ENCODE measurements around the gene BBX. TPM values are rescaled to one million over a fixed set of nuclear protein-coding genes. Genes with fewer than 3 reads are reported as not detected.
"Not testable (repeated sequence)": the region's sequence is repeated elsewhere in the genome, so short reads cannot be mapped to it uniquely, and the experiment has no call there.

BBX gene
- total RNA-seq, 1 experiment from 2014 or later, result 13.8 TPM

- no peaks in the 10 kb centered on the region for H3K27me3 ChIP-seq
- peaks cover 1% of the 10 kb centered on the region for H3K36me3 ChIP-seq
- no peak for DNase-seq
- no peaks in the 10 kb centered on the region for H3K9me3 ChIP-seq
- no peak overlapping the region for H3K4me3 ChIP-seq
These were observed 287.7 kb downstream of the BBX start for GRCh38 chr3:107810171-107811071.

- Histone ChIP-seq H3K4me3 (no peak overlapping the region), H3K36me3 (no peaks in the 10 kb centered on the region), H3K27me3 (no peaks in the 10 kb centered on the region), H3K9me3 (no peaks in the 10 kb centered on the region)
- no peak for DNase-seq
These were observed 290.3 kb downstream of the BBX start for GRCh38 chr3:107813026-107813425.

GRCh38 chr3:107816107-107816506 is 293.3 kb downstream of the BBX start:
- Histone ChIP-seq H3K36me3 (no peaks in the 10 kb centered on the region), H3K9me3 (no peaks in the 10 kb centered on the region), H3K4me3 (no peak overlapping the region), H3K27me3 (no peaks in the 10 kb centered on the region)
- DNase-seq, result no peak

- Histone ChIP-seq H3K4me3 (no peak overlapping the region), H3K27me3 (no peaks in the 10 kb centered on the region), H3K36me3 (no peaks in the 10 kb centered on the region), H3K9me3 (no peaks in the 10 kb centered on the region)
- DNase-seq, result no peak
These were observed 294.3 kb downstream of the BBX start for GRCh38 chr3:107817076-107817475.

GRCh38 chr3:107818025-107818424 is 295.3 kb downstream of the BBX start:
- H3K36me3 ChIP-seq, result no peaks in the 10 kb centered on the region
- H3K27me3 ChIP-seq, result no peaks in the 10 kb centered on the region
- no peaks in the 10 kb centered on the region for H3K9me3 ChIP-seq
- no peak for DNase-seq
- no peak overlapping the region for H3K4me3 ChIP-seq

GRCh38 chr3:107819656-107820055 is 296.9 kb downstream of the BBX start:
- Histone ChIP-seq H3K9me3 (no peaks in the 10 kb centered on the region), H3K4me3 (no peak overlapping the region), H3K36me3 (no peaks in the 10 kb centered on the region), H3K27me3 (no peaks in the 10 kb centered on the region)
- DNase-seq, result no peak

GRCh38 chr3:107822308-107822707 is 299.5 kb downstream of the BBX start:
- DNase-seq, result no peak
- Histone ChIP-seq H3K4me3 (no peak overlapping the region), H3K36me3 (no peaks in the 10 kb centered on the region), H3K9me3 (no peaks in the 10 kb centered on the region), H3K27me3 (no peaks in the 10 kb centered on the region)

- Histone ChIP-seq H3K9me3 (no peaks in the 10 kb centered on the region), H3K36me3 (no peaks in the 10 kb centered on the region), H3K4me3 (no peak overlapping the region), H3K27me3 (no peaks in the 10 kb centered on the region)
- DNase-seq, result no peak
These were observed 302.1 kb downstream of the BBX start for GRCh38 chr3:107824822-107825371.

- Histone ChIP-seq H3K4me3 (no peak overlapping the region), H3K27me3 (no peaks in the 10 kb centered on the region), H3K9me3 (no peaks in the 10 kb centered on the region), H3K36me3 (no peaks in the 10 kb centered on the region)
- DNase-seq, result no peak
These were observed 302.8 kb downstream of the BBX start for GRCh38 chr3:107825556-107825955.

GRCh38 chr3:107826727-107827126 is 304.0 kb downstream of the BBX start:
- no peak overlapping the region for H3K4me3 ChIP-seq
- H3K27me3 ChIP-seq, result no peaks in the 10 kb centered on the region
- DNase-seq, result no peak
- no peaks in the 10 kb centered on the region for H3K9me3 ChIP-seq
- H3K36me3 ChIP-seq, result no peaks in the 10 kb centered on the region

GRCh38 chr3:107829185-107829584 is 306.4 kb downstream of the BBX start:
- H3K27me3 ChIP-seq, result no peaks in the 10 kb centered on the region
- DNase-seq, result no peak
- H3K4me3 ChIP-seq, result no peak overlapping the region
- H3K9me3 ChIP-seq, result no peaks in the 10 kb centered on the region
- H3K36me3 ChIP-seq, result no peaks in the 10 kb centered on the region

- H3K4me3 ChIP-seq, result no peak overlapping the region
- no peak for DNase-seq
- H3K9me3 ChIP-seq, result no peaks in the 10 kb centered on the region
- H3K27me3 ChIP-seq, result no peaks in the 10 kb centered on the region
- H3K36me3 ChIP-seq, result no peaks in the 10 kb centered on the region
These were observed 308.8 kb downstream of the BBX start for GRCh38 chr3:107831590-107831989.

GRCh38 chr3:107833043-107833442 is 310.3 kb downstream of the BBX start:
- Histone ChIP-seq H3K27me3 (no peaks in the 10 kb centered on the region), H3K4me3 (no peak overlapping the region), H3K36me3 (no peaks in the 10 kb centered on the region), H3K9me3 (no peaks in the 10 kb centered on the region)
- DNase-seq, result no peak

GRCh38 chr3:107833722-107834416 is 311.1 kb downstream of the BBX start:
- Histone ChIP-seq H3K4me3 (no peak overlapping the region), H3K36me3 (no peaks in the 10 kb centered on the region), H3K9me3 (no peaks in the 10 kb centered on the region), H3K27me3 (no peaks in the 10 kb centered on the region)
- no peak for DNase-seq

GRCh38 chr3:107835001-107835400 is 312.2 kb downstream of the BBX start:
- H3K27me3 ChIP-seq, DNase-seq, H3K9me3 ChIP-seq, H3K36me3 ChIP-seq, H3K4me3 ChIP-seq: not testable (repeated sequence)

- Histone ChIP-seq H3K27me3 (no peaks in the 10 kb centered on the region), H3K9me3 (no peaks in the 10 kb centered on the region), H3K36me3 (no peaks in the 10 kb centered on the region), H3K4me3 (no peak overlapping the region)
- no peak for DNase-seq
These were observed 315.3 kb downstream of the BBX start for GRCh38 chr3:107837895-107838612.

GRCh38 chr3:107841831-107842230 is 319.1 kb downstream of the BBX start:
- H3K27me3 ChIP-seq, result no peaks in the 10 kb centered on the region
- DNase-seq, result no peak
- H3K4me3 ChIP-seq, result no peak overlapping the region
- H3K9me3 ChIP-seq, result no peaks in the 10 kb centered on the region
- H3K36me3 ChIP-seq, result no peaks in the 10 kb centered on the region
